Measurements from ENCODE around the gene BACH2. TPM values are rescaled to one million over a fixed set of nuclear protein-coding genes. Genes with fewer than 3 reads are reported as not detected.

Gene BACH2
- total RNA-seq, 5 donors from 2014 or later (not counting 1 experiment from before 2014, with no cell fraction given): 81.9 to 196 (median 96.7) TPM

DNA sequence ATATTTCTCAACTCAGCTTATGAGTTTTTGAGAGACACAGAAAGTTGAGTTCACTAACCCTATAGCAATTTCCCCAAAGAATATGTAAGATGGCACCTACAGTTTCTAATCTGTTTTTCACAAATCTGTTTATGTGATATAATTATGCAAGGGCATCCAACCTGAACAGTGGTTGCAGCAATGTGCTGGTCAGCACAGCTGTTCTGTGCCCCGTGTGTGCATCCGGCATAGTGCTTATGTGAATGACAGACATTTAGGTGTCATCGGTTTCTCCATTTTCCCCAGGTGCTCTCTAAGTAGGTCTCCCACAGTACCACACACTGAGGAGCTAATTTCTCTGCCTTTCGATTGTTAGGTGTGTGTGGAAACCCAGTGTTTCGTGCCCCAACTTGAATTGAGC lies 7.7 kb upstream of the BACH2 start:
- H3K4me1 ChIP-seq (ENCODE audit: control insufficient read depth in 1 of 2, extremely low read depth in 1 of 2, insufficient read depth in 2 of 2, low read length in 2 of 2): peaks cover 0 to 2% of the 10 kb centered on the region in 2 experiments
- 68% methylated on average over 2 of the region's 5 CpGs for WGBS (ENCODE audit: insufficient coverage)
- Mint-ChIP-seq H3K27me3 (peaks cover 0 to 9% of the 10 kb centered on the region in 2 donors), H3K27ac (peak overlapping the region in 1 of 2 donors; percentile 5), H3K9me3 (no peaks in the 10 kb centered on the region), H3K4me1 (peaks cover 13 to 19% (median 18%) of the 10 kb centered on the region in 3 donors), H3K4me3 (no peak overlapping the region), H3K36me3 (no peaks in the 10 kb centered on the region)
- no peaks in the 10 kb centered on the region for H3K36me3 ChIP-seq (ENCODE audit: control insufficient read depth in 2 of 2, extremely low read depth in 1 of 2, insufficient read depth in 1 of 2, low read length in 1 of 2)
- CTCF ChIA-PET: interaction anchor here (0.6 to 1.5 kb wide), 5 partner anchors 9 to 1187 kb away, joined by 3 to 4 read pairs (median 3); no protein-coding TSS in a partner anchor
- peaks cover 0 to 7% of the 10 kb centered on the region in 2 experiments for H3K27me3 ChIP-seq (replicated peaks in 1 of 2; ENCODE audit: control insufficient read depth in 2 of 2, extremely low read depth in 1 of 2, insufficient read depth in 2 of 2, low read length in 1 of 2)
- ATAC-seq (replicated peaks in 1 of 4) (no peak), DNase-seq (no peak)
- H3K4me3 ChIP-seq (ENCODE audit: control insufficient read depth in 1 of 2, extremely low read depth in 1 of 2, low read length in 1 of 2): no peak overlapping the region
- H3K27ac ChIP-seq (ENCODE audit: low read length): no peak overlapping the region
- no peaks in the 10 kb centered on the region for H3K9me3 ChIP-seq
- POLR2A ChIA-PET: interaction anchor here (1.0 to 1.1 kb wide), 2 partner anchors 9 to 94 kb away, joined by 3 read pairs; no protein-coding TSS in a partner anchor

GRCh38 chr6:90303039-90303438 lies 6.4 kb upstream of the BACH2 start:
- H3K9me3 Mint-ChIP-seq: no peaks in the 10 kb centered on the region
- peak overlapping the region in 1 of 3 donors; percentile 19 for H3K4me3 Mint-ChIP-seq
- Histone ChIP-seq H3K27ac (ENCODE audit: low read length) (no peak overlapping the region), H3K27me3 (replicated peaks in 1 of 2; ENCODE audit: control insufficient read depth in 2 of 2, extremely low read depth in 1 of 2, insufficient read depth in 2 of 2, low read length in 1 of 2) (peaks cover 0 to 2% of the 10 kb centered on the region in 2 experiments), H3K9me3 (no peaks in the 10 kb centered on the region), H3K4me1 (ENCODE audit: control insufficient read depth in 1 of 2, extremely low read depth in 1 of 2, insufficient read depth in 2 of 2, low read length in 2 of 2) (peaks cover 0 to 2% of the 10 kb centered on the region in 2 experiments), H3K36me3 (ENCODE audit: control insufficient read depth in 2 of 2, extremely low read depth in 1 of 2, insufficient read depth in 1 of 2, low read length in 1 of 2) (no peaks in the 10 kb centered on the region), H3K4me3 (ENCODE audit: control insufficient read depth in 1 of 2, extremely low read depth in 1 of 2, low read length in 1 of 2) (no peak overlapping the region)
- WGBS (ENCODE audit: insufficient coverage): 85% methylated on average over 2 of the region's 2 CpGs
- DNase-seq: no peak
- H3K27me3 Mint-ChIP-seq: peaks cover 0 to 8% of the 10 kb centered on the region in 2 donors
- H3K4me1 Mint-ChIP-seq: peaks cover 13 to 22% (median 18%) of the 10 kb centered on the region in 3 donors
- H3K36me3 Mint-ChIP-seq: no peaks in the 10 kb centered on the region
- ChIA-PET CTCF (interaction anchor here (0.6 to 1.5 kb wide), 3 partner anchors 18 to 90 kb away, joined by 3 to 10 read pairs (median 6); no protein-coding TSS in a partner anchor), POLR2A (no interaction called here)
- ATAC-seq (replicated peaks in 1 of 4): no peak
- no peak overlapping the region for H3K27ac Mint-ChIP-seq

DNA sequence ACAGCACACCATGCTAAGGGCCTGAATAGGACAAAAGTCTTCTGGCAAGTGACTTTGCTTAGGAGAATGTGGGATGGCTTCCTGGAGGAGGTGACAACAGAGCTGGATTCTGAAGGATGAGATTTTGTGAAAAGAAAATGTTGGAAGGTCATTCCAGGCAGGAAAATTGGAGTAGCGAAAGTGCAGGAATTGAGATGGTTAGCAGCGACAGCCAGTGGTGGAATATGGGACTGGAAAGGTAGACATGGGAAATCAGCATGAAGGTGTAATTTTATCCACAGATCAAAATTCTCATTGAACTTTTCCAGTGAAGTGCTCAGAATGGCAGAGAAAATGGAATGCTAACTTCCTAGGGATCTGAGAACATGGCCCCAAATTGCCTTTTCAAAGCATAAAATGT lies 5.7 kb upstream of the BACH2 start:
- Mint-ChIP-seq H3K27me3 (peaks cover 0 to 8% of the 10 kb centered on the region in 2 donors), H3K36me3 (no peaks in the 10 kb centered on the region), H3K9me3 (no peaks in the 10 kb centered on the region), H3K27ac (no peak overlapping the region), H3K4me3 (no peak overlapping the region), H3K4me1 (peaks cover 16 to 29% (median 18%) of the 10 kb centered on the region in 3 donors)
- DNase-seq (no peak), ATAC-seq (replicated peaks in 1 of 4) (no peak)
- Histone ChIP-seq H3K27ac (ENCODE audit: low read length) (no peak overlapping the region), H3K4me1 (ENCODE audit: control insufficient read depth in 1 of 2, extremely low read depth in 1 of 2, insufficient read depth in 2 of 2, low read length in 2 of 2) (peaks cover 2 to 6% of the 10 kb centered on the region in 2 experiments), H3K9me3 (no peaks in the 10 kb centered on the region), H3K27me3 (replicated peaks in 1 of 2; ENCODE audit: control insufficient read depth in 2 of 2, extremely low read depth in 1 of 2, insufficient read depth in 2 of 2, low read length in 1 of 2) (peaks cover 0 to 2% of the 10 kb centered on the region in 2 experiments), H3K4me3 (ENCODE audit: control insufficient read depth in 1 of 2, extremely low read depth in 1 of 2, low read length in 1 of 2) (no peak overlapping the region), H3K36me3 (ENCODE audit: control insufficient read depth in 2 of 2, extremely low read depth in 1 of 2, insufficient read depth in 1 of 2, low read length in 1 of 2) (no peaks in the 10 kb centered on the region)
- WGBS (ENCODE audit: insufficient coverage): no CpG with 5 or more reads among the region's 2 CpGs
- ChIA-PET CTCF (no interaction called here), POLR2A (no interaction called here)

GRCh38 chr6:90301816-90302215 lies 5.2 kb upstream of the BACH2 start:
- H3K36me3 Mint-ChIP-seq: no peaks in the 10 kb centered on the region
- H3K9me3 ChIP-seq: no peaks in the 10 kb centered on the region
- no peak overlapping the region for H3K4me3 Mint-ChIP-seq
- ChIA-PET POLR2A (interaction anchor here in 1 of 2 donors (0.5 kb wide), 1 partner anchor 88 kb away, joined by 10 read pairs; no protein-coding TSS in a partner anchor), CTCF (no interaction called here)
- H3K27ac ChIP-seq (ENCODE audit: low read length): no peak overlapping the region
- peaks cover 2 to 9% of the 10 kb centered on the region in 2 experiments for H3K4me1 ChIP-seq (ENCODE audit: control insufficient read depth in 1 of 2, extremely low read depth in 1 of 2, insufficient read depth in 2 of 2, low read length in 2 of 2)
- DNase-seq (no peak), ATAC-seq (replicated peaks in 1 of 4) (no peak)
- H3K27me3 Mint-ChIP-seq: peaks cover 0 to 8% of the 10 kb centered on the region in 2 donors
- peaks cover 0 to 5% of the 10 kb centered on the region in 2 experiments for H3K27me3 ChIP-seq (replicated peaks in 1 of 2; ENCODE audit: control insufficient read depth in 2 of 2, extremely low read depth in 1 of 2, insufficient read depth in 2 of 2, low read length in 1 of 2)
- H3K27ac Mint-ChIP-seq: no peak overlapping the region
- no peaks in the 10 kb centered on the region for H3K36me3 ChIP-seq (ENCODE audit: control insufficient read depth in 2 of 2, extremely low read depth in 1 of 2, insufficient read depth in 1 of 2, low read length in 1 of 2)
- peaks cover 16 to 29% (median 18%) of the 10 kb centered on the region in 3 donors for H3K4me1 Mint-ChIP-seq
- WGBS (ENCODE audit: insufficient coverage): no CpG with 5 or more reads among the region's 1 CpG
- H3K9me3 Mint-ChIP-seq: no peaks in the 10 kb centered on the region
- no peak overlapping the region for H3K4me3 ChIP-seq (ENCODE audit: control insufficient read depth in 1 of 2, extremely low read depth in 1 of 2, low read length in 1 of 2)

- Histone ChIP-seq H3K36me3 (ENCODE audit: control insufficient read depth in 2 of 2, extremely low read depth in 1 of 2, insufficient read depth in 1 of 2, low read length in 1 of 2) (no peaks in the 10 kb centered on the region), H3K4me1 (ENCODE audit: control insufficient read depth in 1 of 2, extremely low read depth in 1 of 2, insufficient read depth in 2 of 2, low read length in 2 of 2) (peaks cover 7 to 22% of the 10 kb centered on the region in 2 experiments), H3K27me3 (replicated peaks in 1 of 2; ENCODE audit: control insufficient read depth in 2 of 2, extremely low read depth in 1 of 2, insufficient read depth in 2 of 2, low read length in 1 of 2) (peaks cover 0 to 8% of the 10 kb centered on the region in 2 experiments), H3K4me3 (ENCODE audit: control insufficient read depth in 1 of 2, extremely low read depth in 1 of 2, low read length in 1 of 2) (no peak overlapping the region), H3K27ac (ENCODE audit: low read length) (no peak overlapping the region), H3K9me3 (no peaks in the 10 kb centered on the region)
- WGBS (ENCODE audit: insufficient coverage): 100% methylated on average over 1 of the region's 7 CpGs
- H3K4me1 Mint-ChIP-seq: peaks cover 27 to 40% (median 30%) of the 10 kb centered on the region in 3 donors
- peaks cover 0 to 8% of the 10 kb centered on the region in 2 donors for H3K27me3 Mint-ChIP-seq
- ATAC-seq (replicated peaks in 1 of 4) (no peak), DNase-seq (no peak)
- H3K36me3 Mint-ChIP-seq: no peaks in the 10 kb centered on the region
- H3K27ac Mint-ChIP-seq: peak overlapping the region; percentile 58 to 83
- ChIA-PET POLR2A (interaction anchor here (0.6 to 1.9 kb wide), 2 partner anchors 12 to 95 kb away, joined by 3 to 4 read pairs; no protein-coding TSS in a partner anchor), CTCF (interaction anchor here (0.7 to 2.0 kb wide), 3 partner anchors 10 to 95 kb away, joined by 3 to 6 read pairs (median 4); no protein-coding TSS in a partner anchor)
- no peaks in the 10 kb centered on the region for H3K9me3 Mint-ChIP-seq
- peak overlapping the region; percentile 68 to 84 (median 69) for H3K4me3 Mint-ChIP-seq
Measured at GRCh38 chr6:90298459-90299053, 1.9 kb upstream of the BACH2 start.

DNA sequence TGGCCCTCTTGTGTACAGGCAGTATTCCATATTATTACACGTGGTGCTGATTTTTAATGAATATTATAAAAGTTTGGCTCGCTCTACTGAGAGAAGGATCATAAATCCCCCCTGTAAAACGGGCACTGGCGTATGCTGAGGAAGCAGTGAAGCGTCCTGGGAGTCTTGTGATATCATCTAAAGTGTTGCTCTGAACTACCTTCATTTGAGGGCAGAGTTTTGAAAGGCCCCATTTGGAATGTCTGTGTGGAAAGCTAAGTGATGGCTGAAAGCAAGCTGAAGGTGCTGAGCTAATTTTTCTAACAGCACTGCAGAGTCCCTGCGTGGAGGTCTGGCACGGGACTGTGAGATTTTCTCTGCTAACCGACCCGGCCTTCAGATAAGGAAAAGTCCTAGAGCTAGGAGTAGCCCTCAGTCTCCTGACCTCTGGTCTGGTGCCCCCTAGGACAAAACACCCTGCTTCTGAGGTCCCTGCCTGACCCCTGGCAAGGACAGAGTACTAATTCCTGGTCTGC lies 1.3 kb upstream of the BACH2 start:
- Mint-ChIP-seq H3K4me1 (peaks cover 32 to 40% (median 32%) of the 10 kb centered on the region in 3 donors), H3K27ac (peak overlapping the region; percentile 58 to 83), H3K36me3 (no peaks in the 10 kb centered on the region), H3K9me3 (no peaks in the 10 kb centered on the region), H3K4me3 (peak overlapping the region; percentile 68 to 84 (median 69)), H3K27me3 (peaks cover 0 to 4% of the 10 kb centered on the region in 2 donors)
- WGBS (ENCODE audit: insufficient coverage): 97% methylated on average over 4 of the region's 9 CpGs
- ChIA-PET POLR2A (interaction anchor here (0.6 to 1.9 kb wide), 3 partner anchors 13 to 96 kb away, joined by 3 to 4 read pairs (median 3); no protein-coding TSS in a partner anchor), CTCF (interaction anchor here (0.8 to 2.0 kb wide), 2 partner anchors 13 to 95 kb away, joined by 4 to 6 read pairs; no protein-coding TSS in a partner anchor)
- ATAC-seq (replicated peaks in 1 of 4): no peak
- no peak overlapping the region for H3K4me3 ChIP-seq (ENCODE audit: control insufficient read depth in 1 of 2, extremely low read depth in 1 of 2, low read length in 1 of 2)
- peaks cover 9 to 28% of the 10 kb centered on the region in 2 experiments for H3K4me1 ChIP-seq (ENCODE audit: control insufficient read depth in 1 of 2, extremely low read depth in 1 of 2, insufficient read depth in 2 of 2, low read length in 2 of 2)
- no peaks in the 10 kb centered on the region for H3K36me3 ChIP-seq (ENCODE audit: control insufficient read depth in 2 of 2, extremely low read depth in 1 of 2, insufficient read depth in 1 of 2, low read length in 1 of 2)
- no peaks in the 10 kb centered on the region for H3K9me3 ChIP-seq
- H3K27me3 ChIP-seq (replicated peaks in 1 of 2; ENCODE audit: control insufficient read depth in 2 of 2, extremely low read depth in 1 of 2, insufficient read depth in 2 of 2, low read length in 1 of 2): peaks cover 0 to 8% of the 10 kb centered on the region in 2 experiments
- no peak for DNase-seq
- H3K27ac ChIP-seq (ENCODE audit: low read length): no peak overlapping the region
